NCI-H460 (cell line): ENCODE measurements around the gene OSBPL10. TPM values are rescaled to one million over a fixed set of nuclear protein-coding genes. Genes with fewer than 3 reads are reported as not detected.

ENCODE experiments used
- DNase-seq: peaks from one replicate; pipeline ENCODE4 v3.0.0-alpha.2; 2016; ENCODE audit warnings: low read depth; ENCODE audit errors: extremely low read depth
- total RNA-seq: library from RNA; depleted of rRNA; stranded (reverse); fragments of >200 nt; shearing (Covaris generic); gene quantifications from 2 replicates; pipeline ENCODE4 v1.2.3, GENCODE V29; 2014

Gene OSBPL10
- total RNA-seq, 1 experiment from 2014 or later = 3.0 TPM

DNA sequence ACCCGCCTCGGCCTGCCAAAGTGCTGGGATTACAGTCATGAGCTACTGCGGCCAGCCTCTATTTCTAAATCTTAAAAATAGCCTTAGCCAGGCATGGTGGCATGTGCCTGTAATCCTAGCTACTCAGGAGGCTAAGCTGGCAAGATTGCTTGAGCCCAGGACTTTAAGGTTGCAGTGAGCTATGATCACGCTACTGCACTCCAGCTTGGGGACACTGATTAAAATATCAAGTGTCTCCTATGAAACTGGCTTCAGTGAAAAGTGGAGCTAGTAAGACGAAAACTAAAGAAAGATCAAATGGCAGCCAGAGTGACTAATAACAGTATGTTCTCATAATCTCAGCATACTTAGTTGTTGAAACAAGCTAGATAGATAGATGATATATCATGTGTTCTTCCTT lies 335.8 kb downstream of the OSBPL10 start:
- no peak for DNase-seq

DNA sequence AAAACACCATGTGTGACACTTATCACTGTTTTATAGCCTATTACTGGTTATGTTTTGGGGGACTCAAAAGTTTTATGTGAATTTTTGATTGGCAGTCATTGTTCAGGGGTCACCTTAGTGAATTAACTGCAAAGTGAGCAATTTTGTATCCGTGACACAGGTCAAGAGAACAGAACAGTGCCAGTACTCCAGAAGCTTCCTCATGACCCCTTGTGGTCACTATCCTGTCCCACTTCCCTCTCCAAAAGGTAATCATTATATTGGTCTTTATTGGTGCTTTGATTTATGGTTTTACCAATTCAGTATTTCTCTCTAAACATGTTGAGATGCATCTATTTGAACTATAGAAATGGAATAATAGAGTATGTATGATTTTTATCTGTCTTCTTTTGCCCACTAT lies 341.2 kb downstream of the OSBPL10 start:
- DNase-seq = no peak

DNA sequence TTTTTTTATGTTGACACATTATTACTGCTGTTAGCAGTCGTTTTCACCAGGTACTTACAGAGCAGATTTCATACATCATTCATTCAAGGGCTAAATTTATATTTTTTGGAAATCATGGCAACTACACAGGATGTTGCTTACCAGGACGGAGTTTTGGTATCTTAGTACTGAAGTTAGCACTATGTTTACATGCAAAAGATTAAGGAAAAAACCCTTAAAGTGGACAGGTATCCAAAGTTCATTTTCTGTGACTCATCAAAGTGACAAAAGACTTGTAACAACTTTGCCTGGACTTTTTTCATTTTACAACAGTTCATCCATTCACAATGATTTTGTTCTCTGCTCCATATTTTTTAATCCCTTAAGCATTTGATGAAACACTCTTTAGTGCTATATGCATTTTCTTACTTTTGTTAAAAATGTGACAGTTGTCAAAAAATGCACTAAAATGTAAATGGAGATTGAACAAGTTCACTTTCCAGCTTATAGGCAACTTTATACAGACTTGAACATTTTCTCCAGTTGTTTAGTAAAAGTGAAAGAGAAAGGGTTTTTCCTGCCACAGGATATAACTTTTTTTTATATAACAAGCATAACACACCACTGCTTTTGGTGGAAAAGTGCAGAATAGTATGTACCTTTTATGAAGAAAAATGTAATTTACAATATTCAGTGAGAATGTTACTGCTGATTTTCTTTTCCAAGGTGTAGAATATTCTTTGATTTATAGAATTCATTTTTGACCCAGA lies 344.2 kb downstream of the OSBPL10 start:
- no peak for DNase-seq

DNA sequence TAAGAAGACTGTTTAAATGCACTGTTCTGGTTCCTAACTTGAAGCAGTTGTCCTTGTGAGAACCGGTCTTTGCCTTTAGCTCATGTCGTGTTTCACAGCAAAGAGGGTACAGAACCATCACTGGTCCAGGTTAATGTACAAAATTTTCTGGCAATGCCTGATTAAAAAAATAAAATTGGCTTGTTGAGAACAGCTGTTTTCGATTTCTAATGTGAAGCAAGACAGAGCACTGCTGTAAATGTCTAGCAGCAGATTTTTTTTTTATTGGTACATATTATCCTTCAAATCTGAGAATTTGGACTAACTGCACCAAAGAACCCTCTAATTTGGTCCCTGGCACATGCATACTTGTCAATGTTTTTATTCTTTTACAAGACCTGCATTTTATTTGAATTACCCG lies 345.0 kb downstream of the OSBPL10 start:
- no peak for DNase-seq

DNA sequence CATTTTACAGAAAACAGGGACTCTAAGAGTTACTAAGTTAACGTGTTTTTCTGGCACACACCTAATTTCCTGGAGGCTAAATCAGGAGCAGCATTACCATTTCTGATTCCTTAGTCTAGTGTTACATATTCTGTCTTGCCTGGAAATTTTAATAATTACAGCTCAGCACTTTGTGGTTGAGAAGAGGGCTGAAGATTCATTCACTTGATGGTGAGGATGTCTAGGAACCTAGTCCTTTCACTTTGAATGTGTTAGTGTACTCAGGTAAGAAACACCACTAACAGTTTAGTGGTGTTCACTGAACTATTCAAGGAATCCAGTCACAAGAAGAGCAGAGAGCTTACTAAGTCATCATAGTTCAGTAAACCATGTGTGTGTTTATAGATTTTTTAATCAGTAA lies 345.5 kb downstream of the OSBPL10 start:
- DNase-seq = no peak

DNA sequence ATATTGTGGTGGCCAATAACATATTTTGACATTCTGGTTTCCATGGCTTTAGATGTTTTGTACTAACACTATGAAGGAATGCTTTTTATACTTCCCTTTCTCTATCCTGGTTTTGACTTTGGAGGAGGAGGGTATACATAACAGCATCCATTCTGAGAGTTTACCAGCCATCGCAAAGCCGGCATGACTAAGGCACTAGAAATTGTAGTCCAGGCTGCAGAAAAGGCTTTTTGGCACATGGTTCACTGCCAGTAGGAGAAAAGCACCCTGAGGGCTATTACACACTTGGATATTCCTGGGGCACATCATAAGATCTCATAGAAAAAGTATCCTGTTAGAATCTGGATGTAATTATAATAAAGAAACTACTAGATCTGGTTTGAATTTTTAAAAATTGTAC lies 346.6 kb downstream of the OSBPL10 start:
- no peak for DNase-seq

DNA sequence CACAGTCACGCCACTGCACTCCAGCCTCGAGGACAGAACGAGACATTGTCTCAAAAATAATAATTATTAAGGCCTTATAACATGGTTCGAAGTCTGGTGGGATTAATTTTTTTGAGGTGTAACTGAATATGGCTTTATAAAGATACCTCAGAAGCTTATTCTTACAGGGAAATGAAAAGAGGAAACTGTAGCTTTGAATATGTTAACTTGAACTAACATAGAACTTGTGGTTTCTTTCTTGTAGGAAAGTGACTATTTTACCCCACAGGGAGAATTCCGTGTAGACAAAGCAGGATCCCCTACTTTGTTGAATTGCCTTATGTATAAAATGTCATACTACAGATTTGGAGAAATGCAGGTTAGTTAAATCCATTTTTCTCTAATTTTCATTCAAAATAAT lies 352.0 kb downstream of the OSBPL10 start:
- DNase-seq = no peak

DNA sequence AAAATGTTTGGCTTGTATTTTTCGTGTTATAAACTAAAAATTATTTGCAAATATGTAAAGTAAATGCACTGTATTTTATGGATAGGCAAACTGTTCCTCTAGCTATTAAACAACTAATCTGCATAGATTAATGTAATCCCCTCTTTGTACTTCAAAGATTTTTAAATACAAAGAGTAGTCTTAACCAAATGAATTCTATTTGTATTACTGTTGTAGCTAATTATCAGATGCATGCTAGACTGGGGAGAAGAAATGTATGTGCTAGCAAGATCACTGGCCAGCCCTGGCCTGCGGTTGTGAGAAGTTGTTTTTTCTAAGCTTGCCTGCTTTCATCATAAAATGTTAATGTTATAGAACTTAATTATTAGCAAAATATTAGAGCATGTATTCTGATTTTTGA lies 355.7 kb downstream of the OSBPL10 start:
- no peak for DNase-seq

DNA sequence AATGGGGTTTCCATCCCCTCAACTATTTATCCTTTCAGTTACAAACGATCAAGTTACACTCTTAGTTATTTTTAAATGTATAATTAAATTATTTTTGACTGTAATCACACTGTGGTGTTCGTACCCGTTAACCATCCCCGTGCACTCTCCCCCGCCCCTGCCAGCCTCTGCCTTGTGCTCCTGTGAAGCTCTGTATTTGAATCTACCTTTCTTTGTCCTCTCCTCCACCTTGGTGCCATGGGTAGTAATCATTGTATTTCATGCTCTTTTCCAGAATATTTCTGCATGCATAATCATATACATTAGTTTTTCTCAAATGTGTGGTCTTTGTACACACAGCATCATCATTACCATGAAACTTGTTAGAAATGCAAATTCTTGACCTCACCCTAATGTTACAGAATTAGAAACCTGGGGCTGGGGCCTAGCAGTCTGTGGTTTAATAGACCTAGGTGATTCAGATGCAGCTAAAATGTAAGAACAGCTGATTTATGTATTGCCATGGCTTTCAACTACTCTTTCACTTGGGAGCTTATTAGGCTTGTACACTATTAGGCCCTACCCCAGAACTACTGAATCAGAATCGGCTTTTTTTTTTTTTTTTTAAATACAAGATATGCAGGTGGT lies 356.9 kb downstream of the OSBPL10 start:
- DNase-seq = no peak

DNA sequence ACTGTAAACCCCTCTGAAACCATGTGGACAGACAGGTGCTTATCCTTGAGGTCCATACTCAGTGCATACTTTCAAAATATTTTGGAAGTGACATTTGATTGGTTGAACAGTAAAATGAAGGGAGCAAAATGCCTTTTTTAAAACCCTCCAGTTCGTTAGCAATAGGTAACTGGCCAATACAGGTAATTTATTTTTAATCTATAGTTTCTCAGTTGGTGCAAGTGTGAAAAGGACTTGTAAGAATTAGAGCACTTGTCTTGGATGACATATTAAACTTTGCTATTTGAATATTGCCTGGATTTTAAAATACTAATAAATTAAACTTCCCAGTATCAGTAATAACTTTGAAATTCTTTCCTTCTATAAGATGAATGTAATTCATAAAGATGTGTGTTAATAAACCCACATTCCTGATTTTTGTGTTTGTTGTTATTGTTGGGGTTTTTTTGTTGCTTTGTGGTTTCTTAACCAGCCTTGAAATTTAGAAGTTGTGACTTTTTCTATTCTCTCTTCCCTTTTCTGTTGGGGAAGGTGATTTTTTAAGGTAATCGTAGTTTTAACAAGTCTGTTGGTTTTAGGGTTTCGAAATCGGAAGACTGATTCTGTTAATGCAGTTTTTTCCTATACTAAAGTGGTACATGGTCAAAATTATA lies 358.3 kb downstream of the OSBPL10 start:
- no peak for DNase-seq

DNA sequence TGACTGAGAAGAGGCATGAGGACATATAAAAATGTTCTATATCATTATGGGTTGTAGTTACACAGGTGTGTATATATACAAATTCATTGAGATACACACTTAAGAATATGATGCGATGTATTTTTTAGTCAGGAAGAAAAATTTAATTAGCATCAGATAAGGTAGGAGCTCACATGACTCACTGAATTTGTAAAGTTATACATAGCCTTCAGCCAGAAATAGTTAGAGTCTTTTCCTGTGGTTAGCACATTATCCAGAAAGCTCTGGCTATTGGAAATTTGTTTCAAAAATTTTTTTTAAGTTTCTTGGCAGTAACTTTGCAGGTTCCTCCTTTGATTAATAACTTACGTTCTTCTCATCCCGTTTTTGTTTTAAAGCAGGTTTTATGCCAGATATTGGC lies 359.7 kb downstream of the OSBPL10 start:
- no peak for DNase-seq

DNA sequence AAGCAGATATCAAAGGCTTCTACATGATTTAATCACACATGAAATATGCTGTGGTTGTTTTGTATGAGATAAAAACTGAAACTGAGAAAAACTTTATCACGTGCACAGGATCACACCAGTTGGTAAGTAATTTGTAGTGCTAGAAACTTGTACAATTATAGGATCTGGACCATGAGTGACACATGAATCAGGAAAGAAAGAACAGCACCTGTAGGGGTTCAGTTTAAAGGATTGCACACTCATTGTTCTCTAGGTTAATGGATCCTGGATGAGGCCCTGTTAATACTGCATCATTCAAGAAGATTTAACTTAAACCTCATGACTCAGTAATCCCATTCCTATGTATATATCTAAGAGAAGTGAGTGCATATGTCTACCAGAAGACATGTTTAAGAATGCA lies 360.4 kb downstream of the OSBPL10 start:
- no peak for DNase-seq

DNA sequence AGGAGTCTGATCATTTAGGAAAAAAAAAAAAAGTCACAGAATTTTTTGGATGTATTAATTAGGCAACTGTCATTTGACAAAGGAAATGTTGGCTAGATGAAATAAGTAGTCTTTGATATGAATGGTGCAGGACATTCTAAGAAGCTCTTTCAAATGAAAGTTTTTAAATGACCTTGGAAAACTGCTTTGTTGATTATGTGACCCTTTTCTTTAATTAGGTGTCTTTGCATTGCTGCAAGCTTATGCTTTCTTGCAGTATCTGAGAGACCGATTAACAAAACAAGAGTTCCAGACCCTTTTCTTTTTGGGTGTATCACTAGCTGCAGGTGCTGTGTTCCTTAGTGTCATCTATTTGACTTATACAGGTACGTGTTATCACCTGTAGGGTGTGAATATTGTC lies 364.4 kb downstream of the OSBPL10 start:
- no peak for DNase-seq

DNA sequence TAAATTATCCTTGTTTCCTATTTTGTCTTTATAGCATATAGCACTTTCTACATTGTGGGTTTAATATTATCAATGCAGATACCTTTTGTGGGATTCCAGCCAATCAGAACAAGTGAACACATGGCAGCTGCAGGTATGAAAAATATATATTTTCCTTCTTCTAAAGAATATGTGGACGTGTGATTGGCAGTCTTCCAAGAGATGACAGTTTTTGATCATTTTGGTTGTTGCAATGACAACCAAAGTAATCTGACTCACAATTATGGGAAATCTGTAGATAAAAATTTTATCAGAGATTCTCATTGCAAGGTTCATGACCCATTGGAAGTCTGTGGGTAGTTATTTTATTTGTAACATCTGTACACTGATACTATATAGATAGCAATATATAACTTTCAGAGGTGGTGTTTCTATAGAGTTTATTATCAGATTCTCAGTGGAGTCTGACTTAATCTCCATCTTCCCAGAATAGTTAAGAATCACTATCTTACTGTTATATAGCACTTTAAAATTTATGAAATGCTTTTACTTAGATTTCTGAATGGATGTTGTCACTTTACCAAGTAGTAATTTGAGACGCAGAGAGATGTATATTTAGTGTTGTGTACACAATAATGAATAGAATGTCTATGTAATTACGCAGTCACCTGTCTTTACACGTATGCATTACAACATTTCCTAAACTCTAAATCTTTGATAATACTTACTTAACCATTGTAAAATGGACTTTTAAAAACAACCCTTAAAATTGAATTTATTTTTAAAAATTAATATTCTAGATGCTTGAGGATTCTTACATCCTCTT lies 365.8 kb downstream of the OSBPL10 start:
- no peak for DNase-seq

DNA sequence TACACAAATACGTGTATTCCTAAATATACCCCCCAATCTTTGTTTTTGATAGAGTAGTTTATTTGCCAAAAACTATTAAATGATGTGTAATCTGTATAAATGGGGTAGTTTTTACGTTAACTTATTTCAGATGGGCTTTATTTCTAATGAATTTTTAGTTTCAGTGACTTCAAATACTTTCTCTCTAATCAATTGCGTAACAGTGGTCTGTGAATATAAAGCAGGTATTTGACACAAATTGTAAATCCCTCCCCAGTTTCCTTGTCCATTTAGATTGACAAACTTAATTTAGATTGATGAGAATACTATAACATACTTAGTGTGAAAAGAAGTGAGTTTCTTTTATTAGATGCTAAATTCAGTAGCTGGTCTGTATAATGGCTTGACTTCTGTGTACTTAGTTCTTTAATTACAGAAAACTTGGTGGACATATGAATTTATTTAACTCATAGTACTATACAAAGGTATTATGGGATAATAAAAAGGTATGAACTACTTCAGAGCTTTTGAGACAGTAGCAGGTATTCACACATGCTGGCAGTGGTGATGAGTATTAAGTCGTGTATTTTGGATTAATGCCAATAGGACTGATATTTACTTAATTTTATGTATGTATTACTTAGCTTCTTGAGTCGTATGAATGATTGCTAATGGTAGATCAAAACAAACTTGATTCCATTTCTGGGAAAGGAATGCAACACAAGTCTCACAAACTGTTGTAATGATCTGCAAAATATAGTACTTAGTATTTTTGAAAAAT lies 366.7 kb downstream of the OSBPL10 start:
- DNase-seq = no peak

DNA sequence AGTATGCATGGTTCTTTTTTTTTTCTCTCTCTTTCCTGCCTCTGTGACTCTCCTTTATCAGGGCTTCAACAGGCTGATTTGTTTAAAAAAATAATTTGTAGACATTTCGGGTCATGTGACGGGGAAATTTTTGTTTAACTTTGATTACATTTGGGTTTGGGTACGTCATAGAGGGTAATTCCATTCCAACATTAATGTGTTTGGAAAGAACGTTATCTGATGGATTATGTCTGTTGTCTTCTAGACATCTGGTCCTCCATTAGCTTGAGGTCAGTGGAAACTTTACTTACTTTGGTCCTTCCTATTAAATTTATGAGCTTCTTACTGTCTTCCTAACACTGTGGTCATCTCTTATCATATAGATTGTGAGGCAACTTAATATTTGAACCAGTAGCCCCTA lies 367.4 kb downstream of the OSBPL10 start:
- no peak for DNase-seq

DNA sequence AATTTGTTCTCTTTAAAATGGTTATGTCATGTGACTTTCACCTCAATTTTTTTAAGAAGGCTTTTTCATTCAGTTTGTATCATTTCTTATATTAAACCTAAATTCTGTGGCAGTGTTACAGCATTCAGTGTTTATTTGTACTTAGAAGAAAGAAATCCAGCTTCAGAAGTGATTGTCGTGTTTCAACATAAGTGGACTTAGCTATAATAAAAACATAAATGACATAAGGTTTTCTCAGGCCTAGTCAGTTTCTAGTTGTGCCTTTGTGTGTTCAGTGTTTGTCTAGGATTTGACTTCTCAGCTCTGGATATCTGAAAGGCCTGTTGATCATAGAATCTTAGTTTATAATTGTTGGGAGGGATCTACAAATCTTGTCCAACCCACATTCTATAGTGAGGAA lies 367.9 kb downstream of the OSBPL10 start:
- DNase-seq = no peak
